A673 (cell line): Measurements from ENCODE around the gene NT5C. TPM values are rescaled to one million over a fixed set of nuclear protein-coding genes. Genes with fewer than 3 reads are reported as not detected.
A peak's percentile ranks its signal among the peaks of the same experiment; 100 is the strongest.

ENCODE experiments used
- BruUV-seq: library from RNA; stranded (reverse); fragments of 400-500 nt; replicated peaks from 2 replicates; lab custom pipeline; 2021; lab: Mats Ljungman, UMichigan
- CTCF ChIA-PET: fragments of 300-600 bp; sonication (Branson Sonifier 250); formaldehyde crosslinking; loops from one replicate; lab custom pipeline; 2022; ENCODE audit warnings: antibody characterized with exemption; lab: Charles Lee
- POLR2A ChIA-PET: fragments of 300-600 bp; sonication (Branson Sonifier 250); formaldehyde crosslinking; loops from one replicate; lab custom pipeline; 2022; ENCODE audit warnings: antibody characterized with exemption; ENCODE audit not compliant: low non-redundant PET; lab: Charles Lee
- DNase-seq: peaks from one replicate; pipeline ENCODE4 v3.0.0-alpha.2; 2015; ENCODE audit warnings: low spot score
- H3K27ac ChIP-seq: fragments of 200-600 bp; sonication (generic); 2 replicates; pipeline ENCODE4 v1.5.1; 2016; ENCODE audit warnings: mixed run types, low read depth, mild to moderate bottlenecking, mixed read lengths, antibody characterized with exemption, low read length; ENCODE audit not compliant: poor library complexity, severe bottlenecking
- H3K27me3 ChIP-seq: fragments of 200-600 bp; sonication (generic); replicated peaks from 2 replicates; pipeline ENCODE4 v1.6.1; 2017; ENCODE audit warnings: mixed run types, low read depth, mild to moderate bottlenecking, mixed read lengths, antibody characterized with exemption, low read length; ENCODE audit not compliant: insufficient read depth, poor library complexity
- H3K36me3 ChIP-seq: fragments of 200-600 bp; sonication (generic); 2 replicates; pipeline ENCODE4 v1.6.1; 2016; ENCODE audit warnings: mixed run types, mild to moderate bottlenecking, mixed read lengths, antibody characterized with exemption, low read length; ENCODE audit not compliant: insufficient read depth, poor library complexity, severe bottlenecking
- H3K4me1 ChIP-seq: fragments of 200-600 bp; sonication (generic); 2 replicates; pipeline ENCODE4 v1.6.1; 2017; ENCODE audit warnings: mixed run types, mild to moderate bottlenecking, mixed read lengths, antibody characterized with exemption, low read length; ENCODE audit not compliant: insufficient read depth, poor library complexity, severe bottlenecking
- H3K4me3 ChIP-seq: fragments of 200-600 bp; sonication (generic); 2 replicates; pipeline ENCODE4 v1.5.1; 2016; ENCODE audit warnings: low read depth, mixed run types, mild to moderate bottlenecking, mixed read lengths, low read length; ENCODE audit not compliant: poor library complexity, severe bottlenecking
- H3K9me3 ChIP-seq: fragments of 200-600 bp; sonication (generic); 2 replicates; pipeline ENCODE4 v1.6.1; 2016; ENCODE audit warnings: mixed run types, low read depth, mild to moderate bottlenecking, mixed read lengths, antibody characterized with exemption, low read length; ENCODE audit not compliant: poor library complexity, severe bottlenecking
- EZH2 ChIP-seq: fragments of 200-600 bp; sonication (generic); IDR thresholded peaks from 2 replicates; pipeline ENCODE4 v1.6.1; 2017; ENCODE audit warnings: borderline replicate concordance, low read depth, mild to moderate bottlenecking, mixed read lengths, antibody characterized with exemption, low read length; ENCODE audit not compliant: poor library complexity, severe bottlenecking
- intact Hi-C: fragments of 100-400 bp; cut with micrococcal nuclease; formaldehyde crosslinking; loops from one replicate; pipeline ENCODE4 v1.10.0; 2022; ENCODE audit not compliant: unreplicated experiment
- total RNA-seq: library from RNA; stranded (reverse); gene quantifications from 2 replicates; pipeline ENCODE4 v1.2.3, GENCODE V29; 2021
- TF ChIP-seq, protein P1 (sequence below): fragments of 300-800, 200-600 bp; sonication (generic); conservative IDR thresholded peaks from 2 replicates; pipeline ENCODE4 v1.5.1; 2017; ENCODE audit warnings: low read depth, mild to moderate bottlenecking, antibody characterized with exemption, low read length, moderate library complexity, mixed read lengths

The NT5C gene
- total RNA-seq, 1 experiment from 2014 or later = 43.3 TPM

DNA sequence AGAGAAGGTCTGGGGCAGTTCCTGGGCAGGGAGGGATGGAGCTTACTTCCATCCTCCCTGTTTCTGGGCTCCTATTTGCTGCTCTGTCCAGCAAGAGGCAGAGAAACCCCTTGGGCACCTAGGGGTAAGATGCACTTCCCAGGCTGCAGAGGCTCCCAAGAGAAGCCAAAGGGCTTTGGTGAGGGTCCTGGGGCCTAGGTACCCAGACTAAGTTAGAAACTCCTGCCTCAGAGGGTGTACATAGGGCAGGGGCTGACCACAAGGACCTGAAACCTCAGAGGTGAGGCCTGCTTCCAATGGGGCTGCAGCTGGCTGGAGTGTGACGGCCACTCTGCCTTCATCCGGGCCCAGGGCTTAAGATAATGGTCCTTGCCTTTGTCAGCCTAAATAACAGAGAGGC lies 23.3 kb downstream of the NT5C start:
- no peaks in the 10 kb centered on the region for H3K36me3 ChIP-seq
- H3K9me3 ChIP-seq = no peaks in the 10 kb centered on the region
- DNase-seq = no peak
- H3K4me3 ChIP-seq = no peak overlapping the region
- intact Hi-C loops = no loop called here
- BruUV-seq = no TSS peak
- CTCF ChIA-PET = no interaction called here
- POLR2A ChIA-PET = no interaction called here
- H3K27ac ChIP-seq = no peak overlapping the region
- H3K4me1 ChIP-seq = peaks cover 10% of the 10 kb centered on the region
- TF ChIP-seq, protein P1, sequence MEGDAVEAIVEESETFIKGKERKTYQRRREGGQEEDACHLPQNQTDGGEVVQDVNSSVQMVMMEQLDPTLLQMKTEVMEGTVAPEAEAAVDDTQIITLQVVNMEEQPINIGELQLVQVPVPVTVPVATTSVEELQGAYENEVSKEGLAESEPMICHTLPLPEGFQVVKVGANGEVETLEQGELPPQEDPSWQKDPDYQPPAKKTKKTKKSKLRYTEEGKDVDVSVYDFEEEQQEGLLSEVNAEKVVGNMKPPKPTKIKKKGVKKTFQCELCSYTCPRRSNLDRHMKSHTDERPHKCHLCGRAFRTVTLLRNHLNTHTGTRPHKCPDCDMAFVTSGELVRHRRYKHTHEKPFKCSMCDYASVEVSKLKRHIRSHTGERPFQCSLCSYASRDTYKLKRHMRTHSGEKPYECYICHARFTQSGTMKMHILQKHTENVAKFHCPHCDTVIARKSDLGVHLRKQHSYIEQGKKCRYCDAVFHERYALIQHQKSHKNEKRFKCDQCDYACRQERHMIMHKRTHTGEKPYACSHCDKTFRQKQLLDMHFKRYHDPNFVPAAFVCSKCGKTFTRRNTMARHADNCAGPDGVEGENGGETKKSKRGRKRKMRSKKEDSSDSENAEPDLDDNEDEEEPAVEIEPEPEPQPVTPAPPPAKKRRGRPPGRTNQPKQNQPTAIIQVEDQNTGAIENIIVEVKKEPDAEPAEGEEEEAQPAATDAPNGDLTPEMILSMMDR = no peak
- no peak for TF ChIP-seq EZH2
- no peaks in the 10 kb centered on the region for H3K27me3 ChIP-seq

DNA sequence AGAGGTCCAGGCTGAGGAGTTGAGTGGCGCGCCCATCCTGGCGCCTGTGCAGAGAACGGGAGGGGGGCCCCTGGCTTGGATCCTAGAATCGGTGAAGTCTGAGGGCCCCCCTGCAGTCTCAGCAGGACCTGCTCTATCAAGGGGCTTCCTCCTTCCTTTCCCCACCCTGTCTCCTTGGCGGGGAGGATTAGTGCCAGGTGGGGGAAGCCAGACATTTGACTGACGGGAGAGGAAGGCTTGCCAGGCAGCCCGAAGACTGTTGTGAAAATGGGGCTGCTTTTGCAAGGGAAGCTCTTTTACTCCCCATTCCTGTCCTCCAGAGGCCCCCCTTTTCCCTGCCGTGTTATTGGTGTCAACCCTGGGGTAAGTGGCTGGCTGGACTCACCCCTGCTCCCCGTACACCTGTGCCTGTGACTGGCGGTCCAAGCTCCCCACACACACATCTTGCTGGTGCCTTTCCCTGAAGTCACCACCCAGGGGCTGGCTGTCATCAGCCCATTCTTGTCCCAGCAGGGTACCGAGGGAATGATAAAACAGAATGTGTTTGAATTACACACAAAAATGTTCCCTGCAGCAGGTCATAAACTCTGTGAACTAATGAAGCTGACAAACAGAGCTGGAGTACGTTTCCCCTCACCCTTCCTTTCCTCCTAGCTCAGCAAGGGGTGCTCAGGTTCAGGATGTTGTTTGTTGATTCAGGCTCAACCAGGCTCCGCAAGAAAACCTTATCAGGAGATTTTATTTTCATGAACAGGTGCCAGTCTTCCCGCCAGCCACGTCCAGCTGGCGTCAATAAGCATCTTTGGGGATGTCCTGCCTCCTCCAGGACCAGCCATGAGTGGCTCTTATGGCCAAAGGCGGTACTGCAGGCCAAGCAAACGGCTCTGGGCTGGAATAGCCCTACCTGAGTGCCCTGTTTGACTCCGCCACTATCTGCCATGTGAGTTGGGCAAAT lies 26.1 kb downstream of the NT5C start:
- TF ChIP-seq, protein P1 = peak; percentile 63
- no peak for TF ChIP-seq EZH2
- CTCF ChIA-PET = interaction anchor here (0.6 to 3.4 kb wide), 2 partner anchors 9 to 336 kb away, joined by 3 to 11 read pairs; no protein-coding TSS in a partner anchor
- intact Hi-C loops = no loop called here
- Histone ChIP-seq H3K4me3 (no peak overlapping the region), H3K4me1 (peaks cover 10% of the 10 kb centered on the region), H3K27me3 (no peaks in the 10 kb centered on the region), H3K27ac (no peak overlapping the region), H3K9me3 (no peaks in the 10 kb centered on the region), H3K36me3 (no peaks in the 10 kb centered on the region)
- peak; percentile 45 for DNase-seq
- POLR2A ChIA-PET = no interaction called here
- BruUV-seq = no TSS peak

DNA sequence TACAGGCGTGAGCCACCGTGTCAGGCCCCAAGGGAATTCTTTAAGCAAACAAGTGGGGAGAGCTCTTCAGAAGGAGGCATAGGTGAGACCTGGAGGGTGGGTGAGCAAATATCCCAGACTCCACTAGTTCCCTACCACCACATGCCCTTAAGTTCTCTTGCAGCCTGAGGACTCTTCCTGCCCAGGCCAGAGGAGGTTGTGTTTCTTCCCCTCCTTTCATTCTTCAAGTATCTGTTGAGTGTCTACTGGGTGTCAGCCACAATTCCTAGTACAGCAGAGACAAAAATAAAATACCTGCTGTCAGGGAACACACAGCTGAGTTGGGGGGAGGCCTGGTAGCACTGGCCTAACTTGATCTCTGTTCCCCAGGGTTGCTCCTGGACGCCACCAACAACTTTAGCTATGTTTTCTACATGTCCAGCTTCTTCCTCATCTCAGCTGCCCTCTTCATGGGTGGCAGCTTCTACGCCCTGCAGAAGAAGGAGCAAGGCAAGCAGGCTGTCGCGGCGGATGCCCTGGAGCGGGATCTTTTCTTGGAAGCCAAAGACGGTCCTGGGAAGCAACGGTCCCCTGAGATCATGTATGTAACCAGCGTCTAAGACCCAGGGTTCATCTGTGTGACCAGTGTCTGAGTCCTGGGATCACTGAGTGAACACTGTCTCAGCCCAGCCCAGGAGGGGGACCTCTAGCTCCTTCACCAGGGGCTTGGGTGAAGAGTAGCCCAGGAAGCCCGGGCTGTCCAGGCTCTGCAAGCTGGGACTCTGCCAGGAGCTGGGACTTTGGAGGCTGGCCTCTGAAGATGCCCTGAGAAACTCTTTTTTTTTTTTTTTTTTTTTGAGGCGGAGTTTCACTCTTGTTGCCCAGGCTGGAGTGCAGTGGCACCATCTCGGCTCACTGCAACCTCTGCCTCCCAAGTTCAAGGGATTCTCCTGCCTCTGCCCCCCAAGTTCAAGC lies 27.7 kb downstream of the NT5C start:
- ChIA-PET CTCF (interaction anchor here (0.6 to 3.4 kb wide), 2 partner anchors 10 to 270 kb away, joined by 11 to 12 read pairs; no protein-coding TSS in a partner anchor), POLR2A (interaction anchor here (0.6 kb wide), 1 partner anchor 20 kb away, joined by 3 read pairs; no protein-coding TSS in a partner anchor)
- intact Hi-C loops = no loop called here
- Histone ChIP-seq H3K4me3 (no peak overlapping the region), H3K36me3 (no peaks in the 10 kb centered on the region), H3K4me1 (peaks cover 10% of the 10 kb centered on the region), H3K27me3 (no peaks in the 10 kb centered on the region), H3K9me3 (no peaks in the 10 kb centered on the region), H3K27ac (no peak overlapping the region)
- no peak for TF ChIP-seq EZH2
- TF ChIP-seq, protein P1 = no peak
- BruUV-seq = no TSS peak
- no peak for DNase-seq
